ENCODE data around the gene ESAM. TPM values are rescaled to one million over a fixed set of nuclear protein-coding genes. Genes with fewer than 3 reads are reported as not detected.
A peak's percentile ranks its signal among the peaks of the same experiment; 100 is the strongest.

The ESAM gene
- total and polyA plus RNA-seq, 12 donors, result 25.3 to 88.1 (median 47.0) TPM

DNA sequence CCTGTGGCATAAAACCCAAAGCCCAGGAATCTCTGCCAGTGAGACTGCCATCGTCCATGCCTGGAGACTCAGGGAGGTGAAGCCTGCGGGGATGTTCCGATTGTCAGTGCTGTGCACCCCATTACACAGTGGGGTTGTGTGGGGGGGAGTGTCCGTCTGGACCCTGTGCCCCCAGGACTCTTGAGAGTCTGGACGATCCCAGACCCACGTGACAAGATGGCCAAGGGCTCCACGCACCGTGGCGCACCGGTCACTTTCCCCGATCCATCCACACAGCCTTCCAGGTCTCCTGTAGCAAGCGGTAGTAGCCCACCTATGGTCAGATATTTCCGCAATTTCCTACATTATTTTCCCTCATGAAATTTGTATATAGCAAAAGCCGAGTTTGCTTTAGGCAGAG is 43.3 kb downstream of the ESAM start:
- no peaks in the 10 kb centered on the region for H3K9me3 ChIP-seq
- peaks cover 0 to 81% (median 46%) of the 10 kb centered on the region in 7 donors for H3K27me3 ChIP-seq
- H3K36me3 ChIP-seq, result no peaks in the 10 kb centered on the region
- ATAC-seq (peak in 1 of 8 donors; percentile 34), DNase-seq (no peak)
- 40 to 52% methylated on average over 14 of the region's 14 CpGs for WGBS, 2 donors
- H3K27ac ChIP-seq, result peak overlapping the region in 3 of 10 donors; percentile 50 to 56 (median 50)
- TF ChIP-seq, protein P1, sequence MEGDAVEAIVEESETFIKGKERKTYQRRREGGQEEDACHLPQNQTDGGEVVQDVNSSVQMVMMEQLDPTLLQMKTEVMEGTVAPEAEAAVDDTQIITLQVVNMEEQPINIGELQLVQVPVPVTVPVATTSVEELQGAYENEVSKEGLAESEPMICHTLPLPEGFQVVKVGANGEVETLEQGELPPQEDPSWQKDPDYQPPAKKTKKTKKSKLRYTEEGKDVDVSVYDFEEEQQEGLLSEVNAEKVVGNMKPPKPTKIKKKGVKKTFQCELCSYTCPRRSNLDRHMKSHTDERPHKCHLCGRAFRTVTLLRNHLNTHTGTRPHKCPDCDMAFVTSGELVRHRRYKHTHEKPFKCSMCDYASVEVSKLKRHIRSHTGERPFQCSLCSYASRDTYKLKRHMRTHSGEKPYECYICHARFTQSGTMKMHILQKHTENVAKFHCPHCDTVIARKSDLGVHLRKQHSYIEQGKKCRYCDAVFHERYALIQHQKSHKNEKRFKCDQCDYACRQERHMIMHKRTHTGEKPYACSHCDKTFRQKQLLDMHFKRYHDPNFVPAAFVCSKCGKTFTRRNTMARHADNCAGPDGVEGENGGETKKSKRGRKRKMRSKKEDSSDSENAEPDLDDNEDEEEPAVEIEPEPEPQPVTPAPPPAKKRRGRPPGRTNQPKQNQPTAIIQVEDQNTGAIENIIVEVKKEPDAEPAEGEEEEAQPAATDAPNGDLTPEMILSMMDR (IDR thresholded peaks at IDR 0.05), result no peak
- H3K4me3 ChIP-seq, result peak overlapping the region in 2 of 10 donors; percentile 49 to 54
- intact Hi-C loops (cut with DNase I), result loop anchor here in 1 of 10 donors (5.0 kb wide), 1 partner anchor 44 kb away; the partner anchor contains the start of gene ESAM
- H3K4me1 ChIP-seq, result peaks cover 4 to 34% (median 15%) of the 10 kb centered on the region in 9 donors

DNA sequence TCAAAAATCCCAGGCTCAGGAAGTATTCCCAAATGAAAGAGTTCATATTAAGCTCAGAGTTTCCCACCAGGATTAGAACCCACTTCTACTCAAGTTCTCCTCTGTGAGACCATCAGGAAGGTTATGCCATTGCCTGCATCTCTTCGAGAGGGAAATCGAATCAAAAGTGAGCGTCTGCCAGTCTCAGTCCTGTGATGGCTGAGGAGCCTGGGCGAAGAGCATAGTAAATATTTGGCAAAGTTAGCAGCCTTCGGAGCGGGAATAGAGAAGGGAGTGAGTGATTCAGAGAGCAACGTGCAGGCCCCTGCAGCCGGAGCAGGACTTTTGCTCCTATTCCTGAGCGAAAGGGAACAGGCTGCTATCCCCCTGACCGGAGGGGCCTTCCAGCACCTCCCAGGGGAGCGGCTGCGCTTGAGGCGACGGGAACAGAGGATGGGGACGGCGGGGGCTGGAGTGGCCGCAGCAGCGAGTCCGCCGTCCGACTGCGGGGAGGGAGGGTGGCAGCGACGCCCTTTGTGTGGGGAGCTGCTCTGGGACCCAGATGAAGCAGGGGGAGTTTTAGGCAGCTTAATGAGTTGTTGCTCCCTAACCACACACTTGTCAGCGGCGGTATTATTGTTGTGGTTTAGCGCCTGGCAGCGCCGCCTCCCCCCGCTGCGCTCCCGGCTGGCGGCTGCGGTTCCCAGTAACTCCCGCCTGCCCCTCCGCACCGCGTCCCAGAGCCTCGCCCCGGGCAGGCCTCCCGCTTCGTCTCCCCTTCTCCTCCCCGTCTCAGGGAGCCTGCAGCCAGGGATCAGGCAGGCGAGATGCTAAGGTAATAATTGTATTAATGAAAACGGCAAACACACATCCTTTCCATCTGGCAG is 44.1 kb downstream of the ESAM start:
- H3K27ac ChIP-seq, result peak overlapping the region in 9 of 10 donors; percentile 12 to 68 (median 50)
- no peaks in the 10 kb centered on the region for H3K36me3 ChIP-seq
- peaks cover 4 to 34% (median 15%) of the 10 kb centered on the region in 9 donors for H3K4me1 ChIP-seq
- ATAC-seq, result peak; percentile 49 to 82 (median 68)
- peak; percentile 32 to 71 for DNase-seq
- TF ChIP-seq, protein P1 (IDR thresholded peaks at IDR 0.05), result no peak
- H3K27me3 ChIP-seq, result peaks cover 0 to 76% (median 40%) of the 10 kb centered on the region in 7 donors
- 0 to 1% methylated on average over 45 of the region's 45 CpGs for whole genome bisulfite sequencing, 2 donors
- H3K9me3 ChIP-seq, result no peaks in the 10 kb centered on the region
- intact Hi-C loops (cut with DNase I), result loop anchor here in 1 of 10 donors (5.0 kb wide), 1 partner anchor 44 kb away; the partner anchor contains the start of gene ESAM
- peak overlapping the region in 9 of 10 donors; percentile 33 to 56 (median 49) for H3K4me3 ChIP-seq

DNA sequence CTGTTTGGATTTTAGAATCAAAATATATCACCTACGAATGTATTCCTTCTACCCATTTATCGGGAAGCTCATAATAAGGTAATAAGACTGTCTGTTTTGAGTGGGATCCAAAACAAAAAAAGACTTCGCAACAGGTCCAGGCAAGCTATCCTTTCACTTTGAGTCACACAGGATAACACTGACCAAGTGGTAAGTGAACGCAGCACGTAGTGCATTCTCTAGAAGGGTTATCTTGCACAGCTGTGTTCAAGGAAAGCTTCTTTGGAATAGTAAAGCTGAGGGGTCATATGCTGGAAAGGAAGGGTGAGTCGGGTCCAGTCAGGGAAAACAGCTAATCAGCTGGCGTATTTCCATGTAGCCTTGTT is 44.7 kb downstream of the ESAM start:
- H3K9me3 ChIP-seq, result no peaks in the 10 kb centered on the region
- H3K4me3 ChIP-seq, result peak overlapping the region in 9 of 10 donors; percentile 33 to 56 (median 49)
- TF ChIP-seq, protein P1 (IDR thresholded peaks at IDR 0.05), result no peak
- H3K27me3 ChIP-seq, result peaks cover 0 to 70% (median 35%) of the 10 kb centered on the region in 7 donors
- H3K36me3 ChIP-seq, result no peaks in the 10 kb centered on the region
- intact Hi-C loops (cut with DNase I), result loop anchor here in 1 of 10 donors (5.0 kb wide), 1 partner anchor 45 kb away; the partner anchor contains the start of gene ESAM
- WGBS, 2 donors, result 19 to 30% methylated on average over 7 of the region's 7 CpGs
- ATAC-seq (peak; percentile 44 to 82 (median 60)), DNase-seq (no peak)
- H3K27ac ChIP-seq, result peak overlapping the region in 8 of 10 donors; percentile 30 to 68 (median 52)
- H3K4me1 ChIP-seq, result peaks cover 4 to 32% (median 15%) of the 10 kb centered on the region in 9 donors

DNA sequence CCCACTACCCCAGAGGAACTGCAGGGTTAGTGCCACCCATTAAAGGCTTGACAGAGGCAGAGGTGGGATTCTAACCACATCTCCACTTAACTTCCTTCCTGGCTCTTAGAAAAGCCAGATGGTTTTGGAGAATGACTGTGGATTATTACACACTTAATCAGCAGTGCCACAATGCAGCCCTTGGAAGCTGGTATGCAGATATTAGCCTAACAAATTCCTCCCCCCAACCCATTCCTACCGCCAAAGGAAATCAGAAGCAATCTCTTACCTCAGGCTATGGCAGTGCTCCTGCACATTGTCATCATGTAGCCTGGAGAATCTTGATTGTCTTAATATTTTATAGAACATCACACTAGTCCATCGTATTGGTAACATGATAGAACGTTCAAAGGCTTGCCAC is 45.5 kb downstream of the ESAM start:
- Histone ChIP-seq H3K4me3 (no peak overlapping the region), H3K4me1 (peaks cover 4 to 24% (median 15%) of the 10 kb centered on the region in 9 donors), H3K27ac (peak overlapping the region in 3 of 10 donors; percentile 31 to 68 (median 50)), H3K27me3 (peaks cover 0 to 65% (median 28%) of the 10 kb centered on the region in 7 donors), H3K36me3 (no peaks in the 10 kb centered on the region), H3K9me3 (no peaks in the 10 kb centered on the region)
- TF ChIP-seq, protein P1 (IDR thresholded peaks at IDR 0.05), result no peak
- 65 to 68% methylated on average over 3 of the region's 3 CpGs for WGBS, 2 donors
- intact Hi-C loops (cut with DNase I), result loop anchor here in 1 of 10 donors (5.0 kb wide), 1 partner anchor 46 kb away; the partner anchor contains the start of gene ESAM
- DNase-seq (no peak), ATAC-seq (no peak)

All from heart right ventricle (tissue), 16 donors.